Activated B cell treated with CpG ODN at 0.5 μM for 24 hours (primary cell): ENCODE data around the gene SDSL. TPM values are rescaled to one million over a fixed set of nuclear protein-coding genes. Genes with fewer than 3 reads are reported as not detected.

Source experiments
- ATAC-seq: fragments of 200-7000 bp; cut with Tn5 transposase; one replicate; pipeline ENCODE4 v1.10.0; 2021; ENCODE audit warnings: low read depth, mild to moderate bottlenecking, moderate library complexity
- CTCF ChIA-PET: fragments of 350-600 bp; sonication (Branson Sonifier 250); formaldehyde crosslinking; loops from one replicate; lab custom pipeline; 2021; ENCODE audit warnings: antibody characterized with exemption; lab: Charles Lee
- POLR2A ChIA-PET: fragments of 350-600 bp; sonication (Branson Sonifier 250); formaldehyde crosslinking; loops from one replicate; lab custom pipeline; 2021; ENCODE audit warnings: antibody characterized with exemption; lab: Charles Lee
- DNase-seq: peaks from one replicate; pipeline ENCODE4 v3.0.0; 2022
- H3K27ac Mint-ChIP-seq: one replicate; pipeline ENCODE4 v1.8.0; 2020; ENCODE audit warnings: mixed read lengths
- H3K27me3 Mint-ChIP-seq: one replicate; pipeline ENCODE4 v1.8.0; 2021; ENCODE audit warnings: mixed read lengths
- H3K36me3 Mint-ChIP-seq: one replicate; pipeline ENCODE4 v1.8.0; 2021; ENCODE audit warnings: low read depth, mixed read lengths
- H3K4me1 Mint-ChIP-seq: one replicate; pipeline ENCODE4 v1.8.0; 2021; ENCODE audit warnings: mixed read lengths
- H3K4me3 Mint-ChIP-seq: one replicate; pipeline ENCODE4 v1.8.0; 2020; ENCODE audit warnings: mild to moderate bottlenecking, mixed read lengths
- H3K9me3 Mint-ChIP-seq: one replicate; pipeline ENCODE4 v1.8.0; 2020; ENCODE audit warnings: mixed read lengths
- CTCF ChIP-seq: fragments of 200-600 bp; IDR thresholded peaks from one replicate; pipeline ENCODE4 v1.8.0; 2022; ENCODE audit warnings: antibody characterized with exemption, mild to moderate bottlenecking
- intact Hi-C: fragments of 100-400 bp; cut with micrococcal nuclease; formaldehyde crosslinking; loops from one replicate; pipeline ENCODE4 v1.15.1; 2024
- total RNA-seq: library from RNA; stranded (reverse); gene quantifications from 2 replicates; pipeline ENCODE4 v1.2.3, GENCODE V29; 2022

Gene SDSL
- total RNA-seq, 1 donor from 2014 or later: 0.20 TPM

GRCh38 chr12:113420996-113421595 is 1.1 kb upstream of the SDSL start:
- ChIA-PET POLR2A (no interaction called here), CTCF (no interaction called here)
- H3K36me3 Mint-ChIP-seq: no peaks in the 10 kb centered on the region
- H3K4me3 Mint-ChIP-seq: no peak overlapping the region
- H3K27me3 Mint-ChIP-seq: peaks cover 13% of the 10 kb centered on the region
- ATAC-seq (no peak), DNase-seq (no peak)
- H3K4me1 Mint-ChIP-seq: peaks cover 26% of the 10 kb centered on the region
- no peak for TF ChIP-seq CTCF
- no peak overlapping the region for H3K27ac Mint-ChIP-seq
- no peaks in the 10 kb centered on the region for H3K9me3 Mint-ChIP-seq
- intact Hi-C loops: no loop called here

DNA sequence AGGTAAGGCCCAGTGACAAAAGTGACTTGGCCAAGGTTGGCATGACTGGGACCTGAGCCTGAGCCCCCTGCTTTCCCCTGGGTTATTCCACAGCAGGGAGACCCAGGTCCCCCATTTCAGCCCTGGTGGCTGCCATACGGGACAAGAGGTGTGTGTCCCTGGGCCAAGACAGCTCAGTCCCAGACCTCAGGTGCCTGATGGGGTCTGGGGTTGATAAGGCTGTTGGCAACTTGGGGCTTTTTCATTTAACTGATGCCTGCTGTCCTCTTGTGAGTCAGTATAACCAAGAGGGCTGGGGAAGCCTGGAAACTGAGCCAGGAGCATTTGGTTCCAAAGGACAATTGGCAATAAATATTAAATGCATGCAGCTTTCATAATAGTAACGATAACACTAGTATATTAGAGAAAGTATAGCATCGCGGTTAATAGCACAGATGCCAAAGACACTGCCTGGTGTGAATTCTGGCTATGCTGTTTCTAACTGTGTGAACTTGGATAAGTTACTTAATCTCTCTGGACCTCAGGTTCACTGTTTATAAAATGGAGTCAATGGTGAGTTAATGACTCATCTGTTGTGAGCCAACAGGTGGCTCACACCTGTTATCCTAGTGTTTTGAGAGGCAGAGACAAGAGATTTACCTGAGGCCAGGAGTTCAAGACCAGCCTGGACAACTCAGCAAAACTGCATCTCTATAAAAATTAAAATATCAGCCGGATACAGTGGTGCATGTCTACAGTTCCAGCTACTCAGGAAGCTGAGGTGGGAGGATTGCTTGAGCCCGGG is 898 bp downstream of the SDSL start:
- TF ChIP-seq CTCF: no peak
- no peak for DNase-seq
- no peaks in the 10 kb centered on the region for H3K36me3 Mint-ChIP-seq
- CTCF ChIA-PET: no interaction called here
- ATAC-seq: no peak
- POLR2A ChIA-PET: interaction anchor here (0.9 kb wide), 1 partner anchor 88 kb away, joined by 3 read pairs; no protein-coding TSS in a partner anchor
- intact Hi-C loops: loop anchor here (1.0 to 2.0 kb wide), 2 partner anchors 64 to 89 kb away; partner anchors contain the start of gene PLBD2
- H3K4me1 Mint-ChIP-seq: peaks cover 25% of the 10 kb centered on the region
- H3K27ac Mint-ChIP-seq: no peak overlapping the region
- peaks cover 17% of the 10 kb centered on the region for H3K27me3 Mint-ChIP-seq
- no peaks in the 10 kb centered on the region for H3K9me3 Mint-ChIP-seq
- H3K4me3 Mint-ChIP-seq: no peak overlapping the region

DNA sequence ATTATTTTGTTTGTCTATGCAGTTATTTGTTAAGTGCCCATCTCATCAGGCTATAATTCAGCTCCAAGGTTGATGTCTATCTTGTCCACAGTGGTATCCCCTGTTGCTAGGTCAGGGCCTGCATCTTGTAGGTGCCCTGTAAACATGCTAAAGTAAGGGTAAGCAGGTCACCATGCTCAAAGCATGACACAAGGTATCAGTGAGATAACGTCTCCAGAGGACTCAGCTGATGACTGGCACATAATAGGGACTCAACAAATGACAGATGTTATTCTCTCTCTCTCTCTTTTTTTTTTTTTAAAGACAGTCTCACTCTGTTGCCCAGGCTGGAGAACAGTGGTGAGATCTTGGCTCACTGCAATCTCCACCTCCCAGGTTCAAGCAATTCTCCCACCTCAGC is 2.3 kb downstream of the SDSL start:
- CTCF ChIA-PET: interaction anchor here (1.3 to 1.6 kb wide), 3 partner anchors 113 to 250 kb away, joined by 3 to 7 read pairs (median 6); no protein-coding TSS in a partner anchor
- Mint-ChIP-seq H3K27me3 (peaks cover 18% of the 10 kb centered on the region), H3K36me3 (no peaks in the 10 kb centered on the region), H3K9me3 (no peaks in the 10 kb centered on the region), H3K4me1 (peaks cover 25% of the 10 kb centered on the region), H3K27ac (no peak overlapping the region), H3K4me3 (no peak overlapping the region)
- ATAC-seq (no peak), DNase-seq (no peak)
- POLR2A ChIA-PET: no interaction called here
- intact Hi-C loops: no loop called here
- no peak for TF ChIP-seq CTCF

DNA sequence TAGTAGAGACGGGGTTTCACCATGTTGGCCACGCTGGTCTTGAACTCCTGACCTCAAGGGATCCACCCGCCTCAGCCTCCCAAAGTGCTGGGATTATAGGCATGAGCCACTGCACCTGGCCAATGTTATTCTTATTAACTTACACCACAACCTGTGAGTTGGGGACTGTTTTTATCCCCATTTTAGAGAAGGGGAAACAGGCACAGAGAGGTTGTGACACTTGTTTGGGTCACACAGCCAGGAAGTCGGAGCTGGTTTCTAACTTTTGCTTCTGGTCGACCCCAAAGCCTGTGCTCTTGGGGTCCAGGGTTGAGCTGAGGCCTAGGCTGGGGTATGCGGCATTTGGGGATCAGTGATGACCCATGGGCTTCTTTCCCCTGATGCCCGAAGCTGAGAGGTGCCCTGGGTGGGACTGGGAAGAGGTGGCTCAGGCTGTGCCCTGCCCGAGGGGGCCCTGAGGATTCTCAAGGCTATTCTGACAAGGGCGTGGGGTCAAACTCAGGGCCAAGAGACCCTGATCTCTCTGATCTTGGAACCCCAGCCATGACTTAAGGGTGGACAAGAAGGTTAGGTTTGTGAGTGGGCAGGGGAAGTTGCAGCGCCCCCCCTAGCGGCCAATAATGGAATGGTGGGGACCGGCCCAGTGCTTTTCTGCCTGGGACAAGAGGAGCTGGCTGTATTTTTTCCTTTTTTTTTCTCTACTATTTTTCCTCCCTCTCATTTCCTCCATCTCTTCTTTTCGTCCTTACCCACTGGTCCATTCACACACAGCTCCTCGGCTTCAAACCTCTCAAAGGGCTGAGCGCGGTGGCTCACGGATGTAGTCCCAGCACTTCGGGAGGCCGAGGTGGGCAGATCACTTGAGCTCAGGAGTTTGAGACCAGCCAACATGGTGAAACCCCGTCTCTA is 3.0 kb downstream of the SDSL start:
- peak overlapping the region; percentile 41 for H3K27ac Mint-ChIP-seq
- no peaks in the 10 kb centered on the region for H3K36me3 Mint-ChIP-seq
- peaks cover 3% of the 10 kb centered on the region for H3K9me3 Mint-ChIP-seq
- ChIA-PET CTCF (interaction anchor here (0.6 to 1.6 kb wide), 7 partner anchors 20 to 251 kb away, joined by 3 to 7 read pairs (median 3); no protein-coding TSS in a partner anchor), POLR2A (no interaction called here)
- TF ChIP-seq CTCF: no peak
- H3K4me3 Mint-ChIP-seq: peak overlapping the region; percentile 19
- intact Hi-C loops: loop anchor here (1.0 kb wide), 2 partner anchors 113 to 228 kb away; no protein-coding TSS in a partner anchor
- peaks cover 25% of the 10 kb centered on the region for H3K4me1 Mint-ChIP-seq
- peaks cover 22% of the 10 kb centered on the region for H3K27me3 Mint-ChIP-seq
- DNase-seq (peak; percentile 52), ATAC-seq (peak; percentile 26)
